ENCODE measurements around the gene ESPNL.

GRCh38 chr2:238152771-238153688 is 52.9 kb downstream of the ESPNL start:
- TF ChIP-seq CTCF (IDR thresholded peaks at IDR 0.05) (no peak), POLR2AphosphoS5 (IDR thresholded peaks at IDR 0.05; ENCODE audit: low read depth, low read length) (no peak), SIN3A (IDR thresholded peaks at IDR 0.05; ENCODE audit: borderline replicate concordance, insufficient read depth, low read depth, low read length) (no peak)

Data from Panc1 (cell line).